HG03354 (cell line): ENCODE measurements around the gene ZDHHC8.

ENCODE experiments used
- ATAC-seq: cut with Tn5 transposase; IDR thresholded peaks from one replicate; pipeline ENCODE4 v1.9.1; 2021; ENCODE audit warnings: mild to moderate bottlenecking; ENCODE audit not compliant: unreplicated experiment, poor library complexity, severe bottlenecking

The ZDHHC8 gene

GRCh38 chr22:20112623-20113511 lies 18.7 kb upstream of the ZDHHC8 start:
- no peak for ATAC-seq

GRCh38 chr22:20113551-20114310 lies 17.9 kb upstream of the ZDHHC8 start:
- ATAC-seq, result no peak

- no peak for ATAC-seq
Measured at GRCh38 chr22:20114506-20115475, 16.8 kb upstream of the ZDHHC8 start.

- ATAC-seq, result no peak
Measured at GRCh38 chr22:20115691-20116375, 15.8 kb upstream of the ZDHHC8 start, which contains the start of gene RANBP1. RANBP1 (plus strand) TSS chr22:20116104; CDS start chr22:20116185, 81 bp downstream.

GRCh38 chr22:20116376-20116950 lies 15.1 kb upstream of the ZDHHC8 start:
- no peak for ATAC-seq

GRCh38 chr22:20116951-20117632 lies 14.5 kb upstream of the ZDHHC8 start, which contains the start of gene TRMT2A:
TRMT2A (minus strand) TSS chr22:20117226; CDS start chr22:20116906, 320 bp downstream.
- peak; percentile 77 for ATAC-seq

GRCh38 chr22:20117633-20118299 lies 13.8 kb upstream of the ZDHHC8 start:
- ATAC-seq, result peak; percentile 28

- ATAC-seq, result no peak
Measured at GRCh38 chr22:20118300-20119020, 13.1 kb upstream of the ZDHHC8 start.

- no peak for ATAC-seq
Measured at GRCh38 chr22:20121856-20122415, 9.7 kb upstream of the ZDHHC8 start.

GRCh38 chr22:20123366-20124082 lies 8.1 kb upstream of the ZDHHC8 start:
- no peak for ATAC-seq

- ATAC-seq, result no peak
Measured at GRCh38 chr22:20124083-20124787, 7.4 kb upstream of the ZDHHC8 start.

GRCh38 chr22:20125201-20126174 lies 6.1 kb upstream of the ZDHHC8 start:
- ATAC-seq, result no peak

GRCh38 chr22:20126284-20127029 lies 5.1 kb upstream of the ZDHHC8 start:
- ATAC-seq, result no peak
